HG02852 (cell line): ENCODE data around the gene ATXN7L2.
A peak's percentile ranks its signal among the peaks of the same experiment; 100 is the strongest.

Source experiments
- ATAC-seq: cut with Tn5 transposase; IDR thresholded peaks from one replicate; pipeline ENCODE4 v1.9.1; 2021; ENCODE audit warnings: mild to moderate bottlenecking, moderate library complexity; ENCODE audit not compliant: unreplicated experiment

Gene ATXN7L2

GRCh38 chr1:109498161-109498801 is 14.6 kb downstream of the ATXN7L2 start:
- ATAC-seq, result no peak

DNA sequence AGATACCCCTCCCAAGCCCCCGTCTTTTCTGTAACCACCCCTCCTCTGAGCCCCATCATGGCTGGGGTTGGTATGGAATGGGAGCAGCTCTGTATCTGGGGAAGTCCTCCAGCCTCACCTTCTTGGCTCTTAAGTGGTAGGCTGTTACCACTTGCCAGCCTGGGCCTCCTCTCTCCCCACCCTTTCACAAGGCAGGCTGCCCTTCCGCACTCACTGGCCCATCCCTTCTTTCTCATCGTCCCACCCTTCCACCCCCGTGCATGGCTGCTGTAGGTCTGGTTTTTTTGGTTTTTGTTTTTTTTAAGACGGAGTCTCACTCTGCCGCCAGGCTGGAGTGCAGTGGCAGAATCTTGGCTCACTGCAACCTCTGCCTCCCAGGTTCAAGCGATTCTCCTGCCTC is 15.4 kb downstream of the ATXN7L2 start:
- no peak for ATAC-seq

DNA sequence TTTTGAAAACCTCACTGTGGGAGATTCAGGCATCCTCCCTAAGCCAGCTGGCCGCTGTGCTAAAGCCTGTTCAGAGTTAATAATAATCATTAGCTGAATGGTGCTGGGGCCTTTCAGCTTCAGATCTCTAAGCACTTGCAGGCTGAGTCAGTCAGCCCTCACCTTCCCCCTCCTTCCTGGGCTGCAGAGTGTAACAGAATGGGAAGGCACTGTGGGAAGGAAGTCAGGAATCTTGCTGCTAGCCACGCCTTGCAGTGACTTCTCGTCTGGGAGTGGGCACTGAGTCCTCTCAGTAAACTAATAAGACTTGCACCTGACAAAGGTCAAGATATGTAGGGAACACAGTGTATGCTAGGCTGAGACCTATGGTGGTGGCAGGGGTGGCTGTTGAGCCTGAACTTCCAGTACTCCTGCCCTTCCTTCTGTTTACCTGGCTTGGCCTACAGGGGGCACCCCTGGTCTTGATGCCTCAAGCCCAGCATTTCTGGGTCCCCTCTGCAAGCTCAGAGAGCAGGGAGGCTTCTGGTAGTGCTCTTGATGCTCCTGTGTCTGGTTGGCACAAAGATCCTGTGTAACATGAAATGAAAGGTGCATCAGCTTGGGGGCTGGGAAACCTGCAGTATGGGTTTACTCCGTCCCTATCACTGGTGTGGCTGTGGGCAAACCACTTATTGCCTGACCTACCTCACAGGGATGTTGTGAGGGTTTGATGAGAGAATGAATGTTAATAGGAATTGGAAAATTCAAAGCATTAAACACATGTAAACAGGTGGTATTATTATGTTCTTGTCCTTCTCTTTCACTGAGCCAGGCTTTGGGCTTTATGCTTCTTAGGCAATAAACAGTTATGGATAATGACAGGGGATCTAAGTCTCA is 16.2 kb downstream of the ATXN7L2 start:
- no peak for ATAC-seq

GRCh38 chr1:109500941-109501381 is 17.3 kb downstream of the ATXN7L2 start:
- no peak for ATAC-seq

GRCh38 chr1:109501644-109502363 is 18.1 kb downstream of the ATXN7L2 start:
- ATAC-seq, result no peak

GRCh38 chr1:109502364-109502851 is 18.7 kb downstream of the ATXN7L2 start:
- no peak for ATAC-seq

DNA sequence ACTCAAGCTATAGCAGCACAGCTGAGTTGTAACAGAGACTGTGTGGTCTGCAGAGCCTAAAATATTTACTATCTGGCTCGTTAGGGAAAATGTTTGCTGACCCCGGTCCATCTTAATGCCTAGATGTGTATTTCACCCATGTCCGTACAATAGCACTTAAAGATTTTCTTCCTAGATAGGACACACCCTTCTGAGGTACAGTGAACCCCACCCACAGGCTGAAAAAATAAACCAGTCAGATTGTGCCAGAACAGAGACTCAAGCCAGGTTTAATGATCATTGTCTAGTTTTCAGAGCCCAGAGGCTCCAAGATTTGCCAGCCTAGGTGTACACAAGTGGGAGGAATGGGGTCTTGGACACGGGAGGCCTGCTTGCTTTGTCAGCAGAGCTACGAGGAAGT is 20.2 kb downstream of the ATXN7L2 start:
- no peak for ATAC-seq

GRCh38 chr1:109504974-109505373 is 21.3 kb downstream of the ATXN7L2 start:
- ATAC-seq, result no peak

- no peak for ATAC-seq
These were observed 24.5 kb downstream of the ATXN7L2 start for GRCh38 chr1:109508001-109508872.

DNA sequence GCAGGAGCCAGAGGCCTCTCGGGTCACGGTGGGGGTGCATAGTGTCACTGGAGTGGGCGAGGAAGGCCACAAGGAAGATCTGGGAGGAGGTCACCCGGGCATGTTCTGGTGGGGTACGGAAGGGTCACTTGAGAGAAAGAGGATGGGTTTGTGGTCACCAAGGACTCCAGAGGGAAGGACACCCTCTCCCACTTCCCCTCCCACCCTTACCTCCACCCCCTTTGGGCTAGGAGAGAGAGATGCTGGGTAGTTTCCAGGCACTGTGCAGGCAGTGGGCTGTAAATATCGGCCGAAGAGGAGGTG is 25.1 kb downstream of the ATXN7L2 start:
- no peak for ATAC-seq

DNA sequence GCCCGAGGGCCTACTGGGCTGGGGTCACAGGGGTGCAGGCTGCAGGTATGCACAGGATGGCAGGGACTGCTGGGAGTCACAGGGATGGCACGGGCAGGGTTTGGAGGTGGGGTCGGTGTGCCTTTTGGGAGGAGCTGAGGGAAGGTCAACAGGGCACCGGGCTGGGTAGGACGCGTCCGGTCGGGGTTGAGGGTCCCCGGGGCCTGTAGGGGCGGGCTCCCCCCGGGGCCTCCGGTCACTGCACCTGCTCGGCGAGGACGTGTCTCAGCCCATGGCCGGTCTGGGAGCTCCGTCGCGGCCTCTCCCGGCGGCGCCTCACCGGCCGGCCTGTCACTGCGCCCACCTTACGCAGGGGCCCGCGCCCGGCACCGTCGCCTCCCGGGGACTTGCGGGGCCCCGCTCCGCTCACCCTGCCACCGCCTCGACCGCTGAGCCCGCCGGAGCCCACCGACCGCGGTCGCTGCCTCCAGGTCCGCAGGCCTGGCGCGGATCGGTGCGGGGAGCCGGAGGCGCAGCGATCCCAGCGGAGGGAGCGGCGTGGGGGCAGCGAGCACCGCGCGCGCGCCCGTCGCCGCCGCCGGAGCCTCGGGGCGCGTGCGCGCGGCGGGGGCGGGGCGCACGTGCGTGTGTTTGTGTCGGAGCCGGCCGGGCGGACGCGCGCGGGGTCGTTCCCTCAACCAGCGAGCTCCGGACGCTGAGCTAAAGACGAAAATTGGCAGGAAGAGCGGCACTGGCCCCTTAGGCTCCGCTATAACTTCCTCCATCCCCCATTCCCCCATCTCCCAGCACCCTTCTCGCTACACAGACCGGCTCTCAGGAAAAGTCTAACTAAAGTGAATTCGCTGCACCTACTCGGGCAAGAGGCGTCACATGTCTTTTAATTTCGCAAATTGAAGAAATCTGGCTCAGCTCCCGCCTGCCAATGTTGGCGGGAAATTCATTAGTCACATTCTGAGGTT is 25.8 kb downstream of the ATXN7L2 start, which contains the start of gene AMIGO1:
AMIGO1 (minus strand) TSS at position 552 of the 959 bp plus-strand sequence. CDS start 815 bp downstream, outside the sequence.
- peak; percentile 66 for ATAC-seq

DNA sequence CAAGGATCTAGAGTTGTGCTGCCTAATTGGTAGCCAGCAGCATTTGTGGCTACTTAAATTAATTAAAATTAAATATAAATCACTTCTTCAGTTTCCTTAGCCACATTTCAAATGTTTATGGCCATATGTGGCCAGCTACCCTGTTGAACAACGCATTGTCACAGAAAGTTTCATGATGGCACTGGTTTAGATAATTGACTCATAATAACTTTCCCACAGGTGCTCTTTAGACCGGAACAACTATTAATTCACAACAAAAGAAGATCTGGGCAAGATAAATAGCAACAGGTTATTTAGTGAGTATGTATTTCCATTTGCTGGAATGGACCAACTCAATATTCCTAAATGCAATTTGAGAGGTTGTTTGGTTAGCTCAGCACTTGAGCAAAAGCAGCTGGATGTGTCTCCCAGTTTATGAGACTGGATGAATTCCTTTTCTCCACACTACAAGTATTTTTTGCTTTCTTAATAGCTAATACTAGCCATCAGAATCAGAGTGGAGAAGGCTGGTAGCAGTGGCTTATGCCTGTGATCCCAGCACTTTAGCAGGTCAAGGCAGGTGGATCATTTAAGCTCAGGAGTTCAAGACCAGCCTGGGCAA is 29.5 kb downstream of the ATXN7L2 start:
- no peak for ATAC-seq

DNA sequence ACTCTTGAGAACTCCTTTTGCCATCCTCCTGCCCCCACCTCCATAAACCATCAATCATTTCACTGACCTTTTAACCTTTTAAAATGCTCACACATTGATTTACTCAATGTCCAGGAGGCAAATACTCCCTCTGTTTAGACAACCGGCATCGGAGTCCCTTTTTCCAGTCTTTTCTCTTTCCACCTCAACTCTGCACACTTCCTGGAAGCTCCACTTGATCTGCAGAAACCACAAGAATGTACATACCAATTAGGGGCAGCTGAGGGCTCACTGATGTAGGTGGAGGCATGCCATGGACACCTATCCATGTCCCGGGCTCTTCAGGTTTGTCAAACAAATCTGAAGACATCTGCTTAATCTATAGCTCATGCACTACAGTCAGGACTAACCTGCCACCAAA is 31.1 kb downstream of the ATXN7L2 start:
- no peak for ATAC-seq

DNA sequence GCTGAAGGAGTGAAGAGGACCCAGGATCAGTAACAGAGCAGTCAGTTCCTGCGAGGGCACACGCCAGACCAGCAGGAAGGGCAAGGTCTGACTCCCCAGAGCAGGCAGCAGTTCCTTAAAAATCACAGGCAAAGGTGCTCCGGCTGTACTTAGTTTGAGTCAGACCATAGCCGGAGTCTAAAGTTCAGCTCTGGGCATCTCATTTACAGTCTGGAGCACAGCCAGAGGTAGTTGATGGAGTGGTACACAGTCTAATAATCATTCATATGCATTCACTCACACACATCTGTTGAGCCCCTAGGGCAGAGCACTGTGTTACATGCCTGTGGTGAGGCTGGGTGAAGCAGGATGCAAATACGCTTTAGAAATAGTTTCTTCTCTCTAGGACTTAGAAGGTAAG is 33.2 kb downstream of the ATXN7L2 start:
- no peak for ATAC-seq

DNA sequence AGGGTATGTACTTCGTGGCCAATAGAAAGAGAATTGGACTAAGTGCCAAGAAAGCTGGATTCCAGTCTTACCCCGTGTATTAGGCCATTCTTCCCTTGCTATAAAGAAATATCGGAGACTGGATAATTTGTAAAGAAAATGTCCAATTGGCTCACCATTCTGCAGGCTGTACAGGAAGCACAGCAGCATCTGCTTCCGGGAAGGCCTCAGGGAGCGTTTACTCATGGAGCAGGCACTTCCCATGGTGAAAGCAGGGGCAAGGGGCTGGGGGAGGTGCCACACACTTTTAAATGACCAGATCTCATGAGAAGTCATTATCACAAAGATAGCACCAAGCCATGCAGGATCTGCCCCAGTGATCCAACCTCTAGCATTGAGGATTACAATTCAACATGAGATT is 33.6 kb downstream of the ATXN7L2 start:
- ATAC-seq, result no peak

DNA sequence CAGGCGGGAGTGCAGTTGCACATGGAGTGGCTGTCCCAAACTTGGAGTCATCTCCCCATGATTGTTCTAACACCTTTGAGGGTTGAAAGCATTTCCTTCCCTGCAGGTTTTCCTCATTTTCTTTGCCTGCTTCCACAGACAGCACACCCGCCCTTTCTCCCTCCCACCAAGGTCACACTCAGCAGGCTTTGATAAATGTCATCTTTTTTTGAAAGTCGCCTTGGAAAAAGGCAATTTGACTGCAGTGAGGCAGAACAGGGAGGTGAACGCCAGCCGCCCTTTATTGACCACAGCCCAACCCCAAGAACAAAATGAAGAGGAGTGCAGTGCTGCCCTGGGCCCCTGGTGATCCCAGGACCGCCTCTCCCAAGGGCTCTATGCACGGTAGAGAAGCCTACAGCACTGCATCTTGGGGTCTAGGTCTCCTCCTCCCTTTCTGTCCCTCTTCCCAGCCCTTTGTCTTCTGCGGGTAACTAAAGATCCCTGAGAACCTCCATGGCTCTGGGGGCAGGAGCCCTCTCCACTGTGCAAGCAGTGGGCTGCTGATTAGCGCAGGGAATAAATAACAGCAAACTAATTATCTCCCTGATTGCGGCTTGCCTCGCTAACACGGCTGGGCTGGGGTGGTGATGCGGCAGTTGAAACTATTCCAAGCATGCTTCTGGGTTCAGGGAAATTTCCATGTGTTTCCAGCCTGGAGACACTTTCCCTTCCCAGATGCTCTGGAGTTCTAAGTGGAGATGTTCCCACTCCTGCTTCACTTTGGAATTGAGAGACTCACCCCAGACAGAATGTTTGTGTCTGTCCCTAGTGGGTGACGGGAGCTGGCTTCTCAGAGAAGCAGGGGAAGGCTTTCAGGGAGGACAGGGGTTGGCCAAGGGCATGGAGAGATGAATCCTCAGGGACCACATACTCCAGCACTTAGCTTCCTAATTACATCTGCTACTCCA is 37.6 kb downstream of the ATXN7L2 start:
- no peak for ATAC-seq

DNA sequence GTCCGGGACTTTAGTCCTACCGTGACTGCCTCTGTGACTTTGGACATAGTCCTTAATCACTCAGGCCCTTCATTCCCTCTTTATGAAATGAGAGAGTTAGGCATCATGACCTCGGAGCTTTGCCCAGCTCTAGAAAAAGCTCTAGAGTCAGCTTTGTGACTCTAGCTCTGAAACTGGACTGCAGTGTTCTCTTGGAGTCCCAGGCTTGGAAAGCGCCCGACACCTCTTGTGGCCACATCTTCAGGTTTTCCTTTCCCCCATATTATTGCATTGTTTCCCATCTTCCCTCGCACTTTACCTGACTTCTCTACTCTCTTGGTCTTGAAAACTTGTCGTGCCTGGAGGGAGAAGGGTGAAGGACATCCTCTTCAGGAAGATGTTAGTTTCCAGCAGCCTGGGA is 38.3 kb downstream of the ATXN7L2 start:
- no peak for ATAC-seq

DNA sequence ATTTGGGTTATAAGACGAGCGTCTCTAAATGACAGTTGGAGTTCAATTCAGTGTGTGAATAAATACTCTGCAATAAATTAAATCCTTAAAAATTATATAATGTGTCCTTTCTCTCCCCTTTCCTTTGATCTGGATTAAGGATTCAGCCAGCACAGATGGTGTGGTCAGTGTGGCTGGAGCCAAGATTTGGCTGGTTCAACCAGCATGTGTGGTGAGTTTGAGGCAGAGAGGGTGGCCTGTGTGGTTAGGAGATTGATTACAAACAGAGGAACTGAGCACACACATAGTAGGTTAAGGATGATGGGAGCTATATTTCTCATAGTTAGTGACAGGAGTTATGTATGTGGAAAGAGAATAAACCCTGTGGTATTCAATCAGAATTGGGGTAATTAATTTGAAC is 40.0 kb downstream of the ATXN7L2 start:
- ATAC-seq, result no peak
